ENCODE measurements around the gene VN1R4.
"Not testable (repeated sequence)": the region's sequence is repeated elsewhere in the genome, so short reads cannot be mapped to it uniquely, and the experiment has no call there.

The VN1R4 gene

GRCh38 chr19:53267623-53268022 lies at the start of gene VN1R4:
TSS of gene VN1R4 (minus strand) at chr19:53267723. CDS start at chr19:53267665, 58 bp downstream.
- DNase-seq, result peak; percentile 35

- DNase-seq, result no peak
Measured at GRCh38 chr19:53311897-53312296, 44.4 kb upstream of the VN1R4 start.

GRCh38 chr19:53311044-53311443 lies 43.5 kb upstream of the VN1R4 start:
- DNase-seq, result no peak

DNA sequence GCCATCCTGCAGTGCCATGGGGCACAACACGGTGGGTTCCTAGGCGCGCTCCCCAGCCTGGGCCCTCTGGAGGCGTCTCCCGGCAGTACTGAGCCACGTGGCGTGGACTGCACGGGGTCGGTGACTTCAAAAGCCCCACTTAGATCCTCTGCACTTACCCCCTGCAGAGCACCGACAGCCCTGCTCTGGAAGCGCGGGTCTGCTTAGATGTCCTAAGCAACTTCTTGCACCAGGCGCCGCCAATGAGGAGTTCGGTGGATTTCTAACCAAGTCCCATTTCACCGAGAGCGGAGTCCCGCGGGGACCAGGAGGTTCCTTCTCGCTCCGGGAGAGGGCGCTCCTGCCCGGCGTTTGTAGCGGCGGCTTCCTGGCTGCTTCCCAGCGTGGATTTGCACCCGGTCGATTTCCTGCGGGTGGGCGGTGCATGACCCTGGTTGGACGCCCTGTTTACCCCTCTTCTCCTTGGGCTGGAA lies 40.9 kb upstream of the VN1R4 start:
- DNase-seq, result no peak

- not testable (repeated sequence) for DNase-seq
Measured at GRCh38 chr19:53301341-53301740, 33.8 kb upstream of the VN1R4 start.

GRCh38 chr19:53294786-53295441 lies 27.4 kb upstream of the VN1R4 start:
- DNase-seq, result no peak

GRCh38 chr19:53290758-53291549 lies 23.4 kb upstream of the VN1R4 start:
- no peak for DNase-seq

- DNase-seq, result no peak
Measured at GRCh38 chr19:53285087-53285486, 17.6 kb upstream of the VN1R4 start.

DNA sequence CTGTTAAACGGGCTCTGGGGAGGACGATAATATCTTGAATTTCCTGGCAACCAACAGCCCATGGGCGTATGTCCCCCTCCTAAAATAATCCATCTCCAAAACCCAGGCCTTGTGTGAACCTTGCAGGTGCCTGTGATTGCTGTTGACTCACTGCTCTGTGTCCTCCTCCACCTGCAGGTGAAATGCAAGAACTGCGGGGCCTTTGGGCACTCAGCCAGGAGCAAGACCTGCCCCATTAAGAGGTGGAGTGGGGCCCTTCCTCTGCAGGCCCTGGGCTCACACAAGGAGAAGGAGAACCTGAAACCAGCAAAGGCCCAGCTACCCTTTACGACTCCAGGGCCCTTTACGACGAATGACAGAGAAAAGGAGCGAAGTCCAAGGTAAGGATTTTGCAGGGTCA lies 14.4 kb upstream of the VN1R4 start:
- DNase-seq, result peak; percentile 5

DNA sequence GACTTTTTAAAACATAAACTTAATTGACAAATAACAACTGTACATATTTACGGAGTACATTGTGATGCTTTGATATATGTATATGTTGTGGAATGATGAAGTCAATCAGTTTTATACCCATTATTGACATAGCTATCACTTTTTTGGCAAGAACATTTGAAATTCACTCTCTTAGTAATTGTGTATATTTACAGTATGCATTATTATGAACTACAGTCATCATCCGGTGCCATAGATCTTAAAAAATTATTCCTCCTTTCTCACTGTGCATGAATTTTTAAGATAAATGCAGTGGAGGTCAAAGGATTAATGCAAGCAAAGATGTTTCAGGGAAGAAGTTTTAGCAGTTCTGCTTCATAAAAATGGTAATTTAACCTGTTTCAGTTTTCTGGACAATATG lies 8.0 kb upstream of the VN1R4 start:
- no peak for DNase-seq

DNA sequence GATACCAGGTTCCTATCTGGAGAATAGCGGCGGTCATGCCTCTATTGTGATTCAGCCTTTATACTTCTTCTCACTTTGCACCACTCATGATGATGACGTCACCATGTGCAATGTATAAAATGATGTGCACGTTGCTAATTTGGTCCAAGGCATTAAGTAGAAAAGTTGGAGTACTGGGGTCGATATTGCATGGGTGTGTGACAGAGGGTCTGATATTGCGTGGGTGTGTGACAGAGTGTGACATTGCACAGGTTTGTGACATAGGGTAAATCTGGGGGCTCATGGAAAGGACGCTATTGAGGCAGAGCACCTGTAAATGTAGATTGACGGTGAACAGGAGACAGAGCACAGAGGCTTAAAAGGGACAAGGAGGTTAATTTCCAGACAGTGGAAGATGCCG lies 4.5 kb upstream of the VN1R4 start:
- no peak for DNase-seq

DNA sequence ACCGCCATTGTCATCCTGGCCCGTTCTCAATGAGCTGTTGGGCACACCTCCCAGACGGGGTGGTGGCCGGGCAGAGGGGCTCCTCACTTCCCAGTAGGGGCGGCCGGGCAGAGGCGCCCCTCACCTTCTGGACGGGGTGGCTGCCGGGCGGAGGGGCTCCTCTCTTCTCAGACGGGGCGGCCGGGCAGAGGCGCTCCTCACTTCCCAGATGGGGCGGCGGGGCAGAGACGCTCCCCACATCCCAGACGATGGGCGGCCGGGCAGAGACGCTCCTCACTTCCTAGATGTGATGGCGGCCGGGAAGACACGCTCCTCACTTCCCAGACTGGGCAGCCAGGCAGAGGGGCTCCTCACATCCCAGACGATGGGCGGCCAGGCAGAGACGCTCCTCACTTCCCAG lies 2.3 kb upstream of the VN1R4 start:
- DNase-seq, result not testable (repeated sequence)

DNA sequence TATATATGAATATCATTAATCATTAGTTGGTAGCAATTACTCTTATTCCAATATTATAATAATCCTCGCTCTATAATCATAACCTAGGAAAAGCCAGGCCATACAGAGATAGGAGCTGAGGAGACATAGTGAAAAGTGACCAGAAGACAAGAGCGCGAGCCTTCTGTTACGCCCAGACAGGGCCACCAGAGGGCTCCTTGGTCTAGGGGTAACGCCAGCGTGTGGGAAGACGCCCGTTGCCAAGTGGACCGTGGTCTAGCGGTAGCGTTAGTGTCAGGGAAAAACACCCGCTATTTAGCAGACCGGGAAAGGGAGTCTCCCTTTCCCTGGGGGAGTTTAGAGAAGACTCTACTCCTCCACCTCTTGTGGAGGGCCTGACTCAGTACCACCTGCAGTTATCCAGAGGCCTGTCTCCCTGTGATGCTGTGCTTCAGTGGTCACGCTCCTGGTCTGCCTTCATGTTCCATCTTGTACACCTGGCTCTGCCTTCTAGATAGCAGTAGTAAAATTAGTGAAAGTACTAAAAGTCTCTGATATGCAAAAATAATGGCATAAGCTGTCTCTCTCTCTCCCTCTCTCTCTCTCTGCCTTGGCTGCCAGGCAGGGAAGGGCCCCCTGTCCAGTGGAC lies 9.7 kb downstream of the VN1R4 start, which contains the start of gene VN1R2:
VN1R2 (plus strand) TSS at position 578 of the 628 bp plus-strand sequence. CDS start 84 bp downstream, outside the sequence.
- not testable (repeated sequence) for DNase-seq

DNA sequence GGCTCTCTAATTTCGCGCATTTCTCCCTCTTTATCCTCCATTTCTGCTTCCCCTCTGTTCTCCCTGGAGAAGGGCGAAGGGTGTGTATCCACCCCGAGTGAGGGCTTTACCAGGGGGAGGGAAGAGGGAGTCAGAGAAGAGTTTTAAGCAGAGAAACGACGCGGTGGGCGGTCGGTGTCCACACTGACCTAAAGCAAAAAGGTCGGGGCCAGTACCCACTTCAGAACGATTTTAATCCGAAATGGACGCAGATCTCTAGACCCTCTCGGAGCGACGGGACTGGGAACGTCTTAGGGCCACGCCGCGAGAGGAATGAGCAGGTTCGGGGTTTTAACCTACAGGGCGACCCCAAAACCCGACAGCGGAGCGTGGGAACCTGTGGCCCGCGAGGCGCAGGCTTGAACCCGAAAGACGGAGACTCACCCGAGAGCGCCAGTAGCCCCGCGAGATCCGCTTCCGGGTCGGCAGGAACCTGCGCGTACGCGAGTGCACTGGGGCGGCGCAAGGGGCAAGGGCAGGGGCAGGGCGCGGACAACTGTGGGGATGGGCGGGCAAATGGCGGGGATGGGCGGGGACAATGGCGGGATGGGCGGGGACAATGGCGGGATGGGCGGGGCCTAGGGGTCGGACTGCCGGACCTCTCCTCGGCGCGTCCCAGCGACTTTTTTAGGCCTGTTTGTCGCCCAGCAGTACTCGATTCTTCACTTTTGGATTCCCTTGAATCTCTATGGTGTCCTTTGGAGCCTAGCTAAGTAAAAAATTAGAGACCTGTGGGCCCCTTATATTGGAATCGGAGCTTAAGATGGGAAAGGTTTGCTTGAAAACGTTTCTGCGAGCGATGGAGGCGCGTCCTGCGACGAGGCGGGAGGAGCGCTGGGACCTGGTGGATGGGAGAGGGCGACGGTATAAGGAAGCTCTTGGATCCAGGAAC lies 12.8 kb downstream of the VN1R4 start, which contains the start of gene ZNF677:
ZNF677 (minus strand) TSS at position 463 of the 931 bp plus-strand sequence. CDS start 3,323 bp downstream, outside the sequence.
- peak; percentile 47 for DNase-seq

- DNase-seq, result no peak
Measured at GRCh38 chr19:53246498-53246897, 21.0 kb downstream of the VN1R4 start.

- DNase-seq, result no peak
Measured at GRCh38 chr19:53237114-53237777, 30.3 kb downstream of the VN1R4 start.

DNA sequence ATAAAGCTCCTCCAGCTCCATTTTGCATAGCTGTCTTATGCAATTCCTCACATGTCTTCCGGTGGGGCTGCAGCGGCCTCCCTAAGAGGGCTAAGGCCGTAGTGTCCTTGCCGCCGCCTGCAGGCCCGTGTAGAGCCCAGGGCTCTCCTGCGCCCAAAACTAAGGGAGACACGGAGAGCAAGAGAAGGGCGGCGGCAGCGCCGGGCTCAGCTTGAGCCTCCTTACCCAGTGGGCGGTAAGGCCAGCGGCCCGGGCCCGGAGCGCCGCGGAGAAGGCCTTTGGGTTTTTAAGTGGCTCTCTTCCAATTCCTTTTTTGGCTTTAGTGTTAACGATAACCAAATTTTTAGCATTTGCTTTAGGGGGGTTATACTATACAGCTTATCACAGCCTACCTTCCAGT lies 42.9 kb downstream of the VN1R4 start:
- no peak for DNase-seq

DNA sequence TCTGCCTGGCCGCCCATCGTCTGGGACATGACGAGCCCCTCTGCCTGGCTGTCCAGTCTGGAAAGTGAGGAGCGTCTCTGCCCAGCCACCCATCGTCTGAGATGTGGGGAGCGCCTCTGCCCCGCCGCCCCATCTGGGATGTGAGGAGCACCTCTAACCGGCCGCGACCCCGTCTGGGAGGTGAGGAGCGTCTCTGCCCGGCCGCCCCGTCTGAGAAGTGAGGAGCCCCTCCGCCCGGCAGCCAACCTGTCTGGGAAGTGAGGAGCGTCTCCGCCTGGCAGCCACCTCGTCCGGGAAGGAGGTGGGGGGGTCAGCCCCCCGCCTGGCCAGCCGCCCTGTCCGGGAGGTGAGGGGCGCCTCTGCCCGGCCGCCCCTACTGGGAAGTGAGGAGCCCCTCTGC lies 44.8 kb downstream of the VN1R4 start:
- DNase-seq, result not testable (repeated sequence)

All from NCI-H345 (cell line).